BLaER1 treated with 17β-estradiol and CSF1 and Interleukin-3, amounts not matched to agents 10 nM and 100 nM (cell line): Measurements from ENCODE around the gene TMEM44.
"Not testable (repeated sequence)": the region's sequence is repeated elsewhere in the genome, so short reads cannot be mapped to it uniquely, and the experiment has no call there.

Experiments
- H3K27ac ChIP-seq, 11 experiments: shearing (Covaris generic); formaldehyde crosslinking; 2 replicates each; pipeline ENCODE4 v1.8.1; 2022
- H3K27me3 ChIP-seq, 11 experiments: shearing (Covaris generic); formaldehyde crosslinking; 2 replicates each; pipeline ENCODE4 v1.8.1; 2022
- H3K36me3 ChIP-seq, 11 experiments: shearing (Covaris generic); formaldehyde crosslinking; 2 replicates each; pipeline ENCODE4 v1.8.1; 2022
- H3K4me1 ChIP-seq, 10 experiments: shearing (Covaris generic); formaldehyde crosslinking; 2 replicates each; pipeline ENCODE4 v1.8.1; 2022
- H3K4me2 ChIP-seq, 11 experiments: shearing (Covaris generic); formaldehyde crosslinking; 2 replicates each; pipeline ENCODE4 v1.8.1; 2022
- H3K4me3 ChIP-seq, 10 experiments: shearing (Covaris generic); formaldehyde crosslinking; 2 replicates each; pipeline ENCODE4 v1.8.1; 2022
- H3K9ac ChIP-seq, 11 experiments: shearing (Covaris generic); formaldehyde crosslinking; 2 replicates each; pipeline ENCODE4 v1.8.1; 2022
- H3K9me3 ChIP-seq, 11 experiments: shearing (Covaris generic); formaldehyde crosslinking; replicated peaks in 1 of 11; 2 replicates each; pipeline ENCODE4 v1.8.1; 2022
- H4K20me1 ChIP-seq, 11 experiments: shearing (Covaris generic); formaldehyde crosslinking; 2 replicates each; pipeline ENCODE4 v1.8.1; 2022
- Cebpa-rat ChIP-seq, 11 experiments: shearing (Covaris generic); IDR thresholded peaks; 2 replicates each; pipeline ENCODE4 v1.8.1; 2022

Gene TMEM44

GRCh38 chr3:194548346-194549321, 84.6 kb downstream of the TMEM44 start:
- peaks cover 8 to 11% (median 10%) of the 10 kb centered on the region in 10 experiments; a peak in 15 of 20 replicates for H3K4me1 ChIP-seq
- H3K4me3 ChIP-seq = no peak overlapping the region
- no peak overlapping the region for H3K4me2 ChIP-seq
- H4K20me1 ChIP-seq = no peaks in the 10 kb centered on the region
- H3K27me3 ChIP-seq = no peaks in the 10 kb centered on the region
- no peak overlapping the region for H3K9ac ChIP-seq
- H3K9me3 ChIP-seq = peaks cover 9 to 21% (median 15%) of the 10 kb centered on the region in 11 experiments; a peak in 18 of 22 replicates
- H3K36me3 ChIP-seq = no peaks in the 10 kb centered on the region
- no peak overlapping the region for H3K27ac ChIP-seq
- no peak for TF ChIP-seq Cebpa-rat (IDR thresholded peaks at IDR 0.05)

GRCh38 chr3:194547042-194547441, 86.2 kb downstream of the TMEM44 start:
- TF ChIP-seq Cebpa-rat (IDR thresholded peaks at IDR 0.05) = no peak
- Histone ChIP-seq H3K27ac (no peak overlapping the region), H3K27me3 (no peaks in the 10 kb centered on the region), H3K36me3 (no peaks in the 10 kb centered on the region), H3K4me1 (peaks cover 8 to 11% (median 10%) of the 10 kb centered on the region in 10 experiments; a peak in 15 of 20 replicates), H4K20me1 (no peaks in the 10 kb centered on the region), H3K9ac (no peak overlapping the region), H3K9me3 (peaks cover 9 to 21% (median 15%) of the 10 kb centered on the region in 11 experiments; a peak in 18 of 22 replicates), H3K4me2 (no peak overlapping the region), H3K4me3 (no peak overlapping the region)

- not testable (repeated sequence) for H3K9ac ChIP-seq, H3K4me2 ChIP-seq, H3K36me3 ChIP-seq, H3K4me3 ChIP-seq, H4K20me1 ChIP-seq, H3K27me3 ChIP-seq, H3K27ac ChIP-seq
- peaks cover 9 to 21% (median 15%) of the 10 kb centered on the region in 11 experiments; a peak in 18 of 22 replicates for H3K9me3 ChIP-seq
- peaks cover 5 to 22% (median 8%) of the 10 kb centered on the region in 10 experiments; a peak in 15 of 20 replicates for H3K4me1 ChIP-seq
These were observed 87.7 kb downstream of the TMEM44 start for GRCh38 chr3:194545538-194545937.

- peaks cover 9 to 21% (median 15%) of the 10 kb centered on the region in 11 experiments; a peak in 18 of 22 replicates for H3K9me3 ChIP-seq
- H4K20me1 ChIP-seq = no peaks in the 10 kb centered on the region
- peaks cover 0 to 25% (median 0%) of the 10 kb centered on the region in 10 experiments; a peak in 8 of 20 replicates for H3K4me1 ChIP-seq
- no peak for TF ChIP-seq Cebpa-rat (IDR thresholded peaks at IDR 0.05)
- no peak overlapping the region for H3K27ac ChIP-seq
- H3K4me2 ChIP-seq = no peak overlapping the region
- no peak overlapping the region for H3K9ac ChIP-seq
- no peaks in the 10 kb centered on the region for H3K36me3 ChIP-seq
- H3K27me3 ChIP-seq = no peaks in the 10 kb centered on the region
- no peak overlapping the region for H3K4me3 ChIP-seq
These were observed 89.7 kb downstream of the TMEM44 start for GRCh38 chr3:194543550-194543949.

GRCh38 chr3:194541483-194541882, 91.7 kb downstream of the TMEM44 start:
- H4K20me1 ChIP-seq = no peaks in the 10 kb centered on the region
- H3K36me3 ChIP-seq = no peaks in the 10 kb centered on the region
- H3K27me3 ChIP-seq = no peaks in the 10 kb centered on the region
- H3K4me2 ChIP-seq = peak overlapping the region in 3 of 11 experiments; percentile 36 to 67 (median 46); a peak in 5 of 22 replicates
- H3K9ac ChIP-seq = peak overlapping the region in 1 of 11 experiments; percentile 8; a peak in 1 of 22 replicates
- peak overlapping the region in 3 of 11 experiments; percentile 15 to 48 (median 21); a peak in 3 of 22 replicates for H3K27ac ChIP-seq
- peaks cover 0 to 9% (median 6%) of the 10 kb centered on the region in 11 experiments; a peak in 8 of 22 replicates for H3K9me3 ChIP-seq
- no peak overlapping the region for H3K4me3 ChIP-seq
- peaks cover 0 to 40% (median 10%) of the 10 kb centered on the region in 10 experiments; a peak in 17 of 20 replicates for H3K4me1 ChIP-seq
- no peak for TF ChIP-seq Cebpa-rat (IDR thresholded peaks at IDR 0.05)

GRCh38 chr3:194540274-194540905, 92.8 kb downstream of the TMEM44 start:
- H3K4me1 ChIP-seq = peaks cover 0 to 40% (median 10%) of the 10 kb centered on the region in 10 experiments; a peak in 17 of 20 replicates
- H3K9ac ChIP-seq = peak overlapping the region in 3 of 11 experiments; percentile 17 to 38 (median 25); a peak in 3 of 22 replicates

GRCh38 chr3:194539498-194539897, 93.7 kb downstream of the TMEM44 start:
- Histone ChIP-seq H3K27me3 (no peaks in the 10 kb centered on the region), H3K36me3 (peaks cover 0 to 5% (median 0%) of the 10 kb centered on the region in 11 experiments; a peak in 2 of 22 replicates), H4K20me1 (no peaks in the 10 kb centered on the region), H3K9me3 (peaks cover 10 to 17% (median 14%) of the 10 kb centered on the region in 11 experiments), H3K4me2 (no peak overlapping the region), H3K4me3 (no peak overlapping the region), H3K4me1 (peaks cover 0 to 40% (median 10%) of the 10 kb centered on the region in 10 experiments; a peak in 17 of 20 replicates), H3K27ac (no peak overlapping the region), H3K9ac (no peak overlapping the region)
- TF ChIP-seq Cebpa-rat (IDR thresholded peaks at IDR 0.05) = no peak

More at GRCh38 chr3:194540274-194540905, 92.8 kb downstream of the TMEM44 start:
- no peak for TF ChIP-seq Cebpa-rat (IDR thresholded peaks at IDR 0.05)
- Histone ChIP-seq H3K36me3 (no peaks in the 10 kb centered on the region), H3K27ac (peak overlapping the region in 5 of 11 experiments; percentile 21 to 53 (median 44); a peak in 8 of 22 replicates), H4K20me1 (no peaks in the 10 kb centered on the region), H3K4me3 (no peak overlapping the region), H3K9me3 (peaks cover under 1 to 8% (median 5%) of the 10 kb centered on the region in 11 experiments; a peak in 20 of 22 replicates), H3K27me3 (no peaks in the 10 kb centered on the region), H3K4me2 (peak overlapping the region in 4 of 11 experiments; percentile 15 to 67 (median 41); a peak in 7 of 22 replicates)

- no peak for TF ChIP-seq Cebpa-rat (IDR thresholded peaks at IDR 0.05)
- no peak overlapping the region for H3K27ac ChIP-seq
- no peak overlapping the region for H3K4me3 ChIP-seq
These were observed 95.4 kb downstream of the TMEM44 start for GRCh38 chr3:194537732-194538247.

More at GRCh38 chr3:194537732-194538247, 95.4 kb downstream of the TMEM44 start:
- no peaks in the 10 kb centered on the region for H3K27me3 ChIP-seq
- H3K36me3 ChIP-seq = peaks cover 0 to 7% (median 0%) of the 10 kb centered on the region in 11 experiments; a peak in 2 of 22 replicates
- H3K4me1 ChIP-seq = peaks cover 0 to 42% (median 10%) of the 10 kb centered on the region in 10 experiments; a peak in 17 of 20 replicates
- peak overlapping the region in 1 of 11 experiments; percentile 40; a peak in 1 of 22 replicates for H3K9ac ChIP-seq
- peak overlapping the region in 10 of 11 experiments; percentile 0 to 66 (median 21); a peak in 12 of 22 replicates for H3K4me2 ChIP-seq
- H4K20me1 ChIP-seq = no peaks in the 10 kb centered on the region
- peaks cover 23 to 33% (median 29%) of the 10 kb centered on the region in 11 experiments for H3K9me3 ChIP-seq
